ENCODE data around the gene KRT24. TPM values are rescaled to one million over a fixed set of nuclear protein-coding genes. Genes with fewer than 3 reads are reported as not detected.

Gene KRT24
- total and polyA plus RNA-seq, 2 donors (not counting 3 experiments of a cell fraction or from before 2014, with no cell fraction given): not detected

DNA sequence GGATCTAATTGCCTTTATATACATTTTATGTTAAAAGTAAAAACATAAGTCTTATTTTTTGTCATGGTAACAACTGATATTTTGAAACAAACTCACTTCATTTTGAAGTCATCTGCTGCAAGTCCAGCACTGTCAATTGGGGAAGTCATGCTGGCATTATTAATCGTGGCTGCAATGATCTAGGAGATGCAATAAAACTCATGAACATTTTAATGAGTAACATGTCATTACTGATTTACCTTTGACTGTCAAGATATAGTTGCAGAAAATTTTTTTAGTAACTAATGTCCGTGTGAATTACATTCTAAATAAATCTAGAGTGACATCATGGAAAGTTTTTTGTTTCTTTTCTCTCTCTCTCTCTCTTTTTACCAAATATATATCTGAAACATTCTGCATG is 17.3 kb upstream of the KRT24 start:
- H3K36me3 ChIP-seq (ENCODE audit: control insufficient read depth in 2 of 2, extremely low read depth in 1 of 2, insufficient read depth in 2 of 2, low read length in 2 of 2): no peaks in the 10 kb centered on the region
- no TSS peak for BruUV-seq (replicated peaks)
- dilution Hi-C loops (cut with MboI; ENCODE audit: extremely low pct_ligation_motif_present, low sequenced_read_pairs) (no loop called here), intact Hi-C loops (cut with micrococcal nuclease) (no loop called here)
- H3K27ac ChIP-seq (ENCODE audit: insufficient read depth, low read depth, low read length): no peak overlapping the region
- DNase-seq (ENCODE audit: low read depth, low spot score) (no peak), FAIRE-seq (no peak)
- POLR2A ChIA-PET: no interaction called here
- H2AFZ ChIP-seq (ENCODE audit: low read depth, low read length): no peak overlapping the region
- TF ChIP-seq, protein P1, sequence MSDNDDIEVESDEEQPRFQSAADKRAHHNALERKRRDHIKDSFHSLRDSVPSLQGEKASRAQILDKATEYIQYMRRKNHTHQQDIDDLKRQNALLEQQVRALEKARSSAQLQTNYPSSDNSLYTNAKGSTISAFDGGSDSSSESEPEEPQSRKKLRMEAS (IDR thresholded peaks at IDR 0.05; ENCODE audit: insufficient read depth, insufficient read length): no peak
- no peak for TF ChIP-seq FOS (IDR thresholded peaks at IDR 0.05; ENCODE audit: borderline replicate concordance, insufficient read depth, low read length)
- TF ChIP-seq MYC (IDR thresholded peaks at IDR 0.05; ENCODE audit: low read depth, low read length): no peak
- no peak for TF ChIP-seq EZH2 (IDR thresholded peaks at IDR 0.05; ENCODE audit: borderline replicate concordance, low read depth, low read length, severe bottlenecking)
- no peak for TF ChIP-seq POLR2AphosphoS5 (IDR thresholded peaks at IDR 0.05; ENCODE audit: insufficient read depth, low read depth, low read length)
- no peak for TF ChIP-seq GATA2 (IDR thresholded peaks at IDR 0.05; ENCODE audit: insufficient read depth, insufficient read length, low read depth, low read length)
- TF ChIP-seq POLR2A (IDR thresholded peaks at IDR 0.05; ENCODE audit: low read depth, low read length): no peak
- no peak for TF ChIP-seq JUN (IDR thresholded peaks at IDR 0.05; ENCODE audit: borderline replicate concordance, insufficient read depth, insufficient read length, low read depth)
- TF ChIP-seq, protein P2, sequence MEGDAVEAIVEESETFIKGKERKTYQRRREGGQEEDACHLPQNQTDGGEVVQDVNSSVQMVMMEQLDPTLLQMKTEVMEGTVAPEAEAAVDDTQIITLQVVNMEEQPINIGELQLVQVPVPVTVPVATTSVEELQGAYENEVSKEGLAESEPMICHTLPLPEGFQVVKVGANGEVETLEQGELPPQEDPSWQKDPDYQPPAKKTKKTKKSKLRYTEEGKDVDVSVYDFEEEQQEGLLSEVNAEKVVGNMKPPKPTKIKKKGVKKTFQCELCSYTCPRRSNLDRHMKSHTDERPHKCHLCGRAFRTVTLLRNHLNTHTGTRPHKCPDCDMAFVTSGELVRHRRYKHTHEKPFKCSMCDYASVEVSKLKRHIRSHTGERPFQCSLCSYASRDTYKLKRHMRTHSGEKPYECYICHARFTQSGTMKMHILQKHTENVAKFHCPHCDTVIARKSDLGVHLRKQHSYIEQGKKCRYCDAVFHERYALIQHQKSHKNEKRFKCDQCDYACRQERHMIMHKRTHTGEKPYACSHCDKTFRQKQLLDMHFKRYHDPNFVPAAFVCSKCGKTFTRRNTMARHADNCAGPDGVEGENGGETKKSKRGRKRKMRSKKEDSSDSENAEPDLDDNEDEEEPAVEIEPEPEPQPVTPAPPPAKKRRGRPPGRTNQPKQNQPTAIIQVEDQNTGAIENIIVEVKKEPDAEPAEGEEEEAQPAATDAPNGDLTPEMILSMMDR (IDR thresholded peaks at IDR 0.05; ENCODE audit: extremely low read depth in 1 of 2, insufficient read depth in 1 of 2, low read depth in 1 of 2, low read length in 2 of 2): no peak
- no peaks in the 10 kb centered on the region for H3K9me3 ChIP-seq (replicated peaks; ENCODE audit: control insufficient read depth, insufficient read depth, low read length)
- no peaks in the 10 kb centered on the region for H3K79me2 ChIP-seq (ENCODE audit: control insufficient read depth, insufficient read depth, low read length)
- H3K9ac ChIP-seq (replicated peaks; ENCODE audit: extremely low read depth, insufficient read depth, low read length): no peak overlapping the region
- no peaks in the 10 kb centered on the region for H4K20me1 ChIP-seq (replicated peaks; ENCODE audit: control insufficient read depth, extremely low read depth, insufficient read depth, low read length)
- H3K4me2 ChIP-seq (ENCODE audit: insufficient read depth, low read length): no peak overlapping the region
- CTCF ChIA-PET: no interaction called here
- H3K4me1 ChIP-seq (ENCODE audit: control insufficient read depth, extremely low read depth, insufficient read depth, low read length): no peaks in the 10 kb centered on the region
- no peaks in the 10 kb centered on the region for H3K9me1 ChIP-seq (replicated peaks; ENCODE audit: control insufficient read depth, extremely low read depth, insufficient read depth, low read length)
- peaks cover 2 to 7% of the 10 kb centered on the region in 2 experiments for H3K27me3 ChIP-seq (ENCODE audit: control insufficient read depth in 2 of 2, insufficient read depth in 2 of 2, low read length in 2 of 2)
- H3K4me3 ChIP-seq (replicated peaks in 1 of 3; ENCODE audit: insufficient read depth in 1 of 3, low read depth in 1 of 3, low read length in 3 of 3): no peak overlapping the region

All from endothelial cell of umbilical vein (primary cell).